CD4-positive, alpha-beta T cell (primary cell): ENCODE data around the gene COL23A1. TPM values are rescaled to one million over a fixed set of nuclear protein-coding genes. Genes with fewer than 3 reads are reported as not detected.
A peak's percentile ranks its signal among the peaks of the same experiment; 100 is the strongest.

ENCODE experiments used
- ATAC-seq: fragments of 200-7000 bp; cut with Tn5 transposase; one replicate; pipeline ENCODE4 v1.10.0; 2022; ENCODE audit warnings: mild to moderate bottlenecking; ENCODE audit not compliant: poor library complexity
- CTCF ChIA-PET: fragments of 350-600 bp; sonication (Branson Sonifier 250); formaldehyde crosslinking; loops from one replicate; lab custom pipeline; 2021; ENCODE audit warnings: antibody characterized with exemption, inconsistent platforms; lab: Charles Lee
- POLR2A ChIA-PET: fragments of 350-600 bp; sonication (Branson Sonifier 250); formaldehyde crosslinking; loops from one replicate; lab custom pipeline; 2021; ENCODE audit warnings: antibody characterized with exemption, inconsistent platforms; lab: Charles Lee
- DNase-seq, 14 experiments: peaks; one replicate each; pipeline ENCODE4 v3.0.0-alpha.2; 2013 to 2020; ENCODE audit warnings: mixed read lengths in 2 of 14
- H3K27ac ChIP-seq, 2 donors: one replicate each; pipeline versions ENCODE4 v1.5.1 to v1.7.0; 2013; ENCODE audit warnings: low read length in 2 of 2, low read depth in 1 of 2, mild to moderate bottlenecking in 1 of 2
- H3K27me3 ChIP-seq, 2 experiments: 1 replicate in 1 of 2; 2 replicates in 1 of 2; pipeline versions ENCODE4 v1.6.1 to v1.7.0; 2013; ENCODE audit warnings: low read length in 2 of 2, control low read depth in 1 of 2, mild to moderate bottlenecking in 1 of 2, moderate library complexity in 1 of 2; ENCODE audit not compliant: insufficient read depth in 2 of 2, control insufficient read depth in 1 of 2
- H3K36me3 ChIP-seq: one replicate; pipeline ENCODE4 v1.6.1; 2013; ENCODE audit warnings: low read length, control low read depth; ENCODE audit not compliant: insufficient read depth
- H3K4me1 ChIP-seq: one replicate; pipeline ENCODE4 v1.6.1; 2013; ENCODE audit warnings: low read length, control low read depth; ENCODE audit not compliant: insufficient read depth
- H3K4me3 ChIP-seq: one replicate; pipeline ENCODE4 v1.5.1; 2013; ENCODE audit warnings: mild to moderate bottlenecking, low read length, moderate library complexity
- H3K9me3 ChIP-seq, 2 experiments: 1 replicate in 1 of 2; 2 replicates in 1 of 2; pipeline versions ENCODE4 v1.6.1 to v1.7.0; 2013; ENCODE audit warnings: low read length in 2 of 2, mild to moderate bottlenecking in 2 of 2, control low read depth in 1 of 2, moderate library complexity in 1 of 2; ENCODE audit not compliant: control insufficient read depth in 1 of 2, insufficient read depth in 1 of 2
- H3K27ac Mint-ChIP-seq: one replicate; pipeline ENCODE4 v1.8.0; 2020; ENCODE audit warnings: mixed read lengths
- H3K27me3 Mint-ChIP-seq: one replicate; pipeline ENCODE4 v1.8.0; 2021; ENCODE audit warnings: mixed read lengths
- H3K36me3 Mint-ChIP-seq: one replicate; pipeline ENCODE4 v1.8.0; 2021; ENCODE audit warnings: low read depth, mixed read lengths
- H3K4me1 Mint-ChIP-seq: one replicate; pipeline ENCODE4 v1.8.0; 2021; ENCODE audit warnings: low read depth, mixed read lengths
- H3K4me3 Mint-ChIP-seq: one replicate; pipeline ENCODE4 v1.8.0; 2020; ENCODE audit warnings: mild to moderate bottlenecking, mixed read lengths
- H3K9me3 Mint-ChIP-seq: one replicate; pipeline ENCODE4 v1.8.0; 2020; ENCODE audit warnings: mixed read lengths
- intact Hi-C, 2 experiments: fragments of 100-400 bp; cut with DNase I in 1 of 2; cut with micrococcal nuclease in 1 of 2; formaldehyde crosslinking; loops; one replicate each; pipeline versions ENCODE4 v1.15.1 to v1.9.0; 2023 to 2025; cut with DNase I, micrococcal nuclease
- total RNA-seq, 174 experiments: library from RNA in 2 of 174; stranded (reverse) in 2 of 174; gene quantifications; one replicate each; pipeline ENCODE4 v1.2.3 and lab custom pipeline; 2021 to 2026
- TF ChIP-seq, protein P1 (sequence below): fragments of 200-600 bp; IDR thresholded peaks from one replicate; pipeline ENCODE4 v1.8.0; 2022; ENCODE audit warnings: antibody characterized with exemption, mild to moderate bottlenecking

COL23A1 gene
- total RNA-seq, 2 experiments from 2014 or later: not detected

DNA sequence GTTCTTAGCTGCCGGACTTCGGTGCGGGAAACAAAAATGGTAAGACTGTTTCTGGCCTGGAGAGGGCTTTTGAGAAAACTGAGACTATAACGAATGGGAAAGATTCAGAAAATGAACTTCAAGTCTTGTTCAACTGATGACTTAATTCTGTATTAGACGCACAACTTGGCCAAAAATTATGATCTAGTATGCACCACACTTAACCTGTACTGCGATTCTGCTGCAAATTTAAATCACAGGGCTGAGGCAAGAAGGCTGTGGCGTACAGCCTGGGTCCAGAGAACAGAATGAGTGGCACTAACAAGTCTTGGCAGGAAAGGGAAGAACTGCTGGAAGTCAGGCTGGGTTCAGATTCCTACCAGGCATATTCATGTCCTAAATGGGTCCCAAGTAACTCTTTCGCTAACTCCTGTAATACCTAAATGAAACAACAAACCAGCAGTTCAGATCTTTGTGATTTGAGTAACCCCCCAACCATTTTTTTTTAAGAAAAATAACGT, 781 bp upstream of the COL23A1 start:
- intact Hi-C loops: no loop called here
- CTCF ChIA-PET: no interaction called here

DNA sequence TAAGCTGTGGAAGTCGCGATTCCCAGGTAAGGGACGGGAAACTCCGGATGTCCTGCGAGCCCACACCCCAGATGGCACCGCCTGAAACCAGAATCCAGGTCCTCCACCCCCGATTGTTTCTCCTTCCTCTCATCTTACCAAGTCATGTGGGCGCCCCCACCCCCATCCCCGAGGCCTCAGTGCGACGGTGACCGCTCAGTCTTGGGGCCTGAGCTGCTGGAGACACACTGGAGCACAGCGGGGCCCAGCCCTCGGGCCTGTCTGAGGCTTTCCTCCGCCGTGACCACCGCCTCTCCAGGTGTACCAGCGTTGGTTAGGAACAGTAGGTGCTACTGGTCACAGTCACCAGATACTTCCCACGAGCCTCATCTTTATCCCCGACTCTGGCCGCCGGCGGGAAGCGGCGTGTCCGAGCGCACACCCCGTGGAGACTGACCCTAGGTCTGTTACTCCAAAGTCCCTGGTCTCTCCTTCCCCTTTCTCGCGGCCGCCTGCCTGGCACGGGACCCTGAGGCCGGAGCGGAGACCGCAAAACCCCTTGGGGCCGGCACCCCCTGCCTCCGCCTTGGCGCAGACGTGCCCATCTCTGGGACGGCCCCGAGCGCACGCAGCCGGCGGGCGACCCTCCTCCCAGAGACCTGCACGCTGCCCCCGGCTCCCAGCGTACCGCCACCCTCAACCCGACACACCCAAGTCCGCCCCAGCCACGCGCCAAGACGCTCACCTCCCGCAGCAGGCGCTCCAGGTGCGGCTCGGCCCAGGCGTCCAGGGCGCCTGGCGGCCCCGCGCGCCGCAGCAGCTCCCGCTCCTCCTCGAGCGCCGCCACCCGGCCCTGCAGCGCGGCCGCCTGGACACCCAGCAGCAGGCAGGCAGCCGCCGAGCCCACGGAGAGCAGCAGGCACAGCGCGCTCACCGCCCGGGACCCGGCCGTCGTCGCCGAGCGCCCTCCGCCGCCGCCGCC, 733 bp downstream of the COL23A1 start:
- H3K4me1 Mint-ChIP-seq: peaks cover 10% of the 10 kb centered on the region
- no peak for ATAC-seq
- H3K4me1 ChIP-seq: peaks cover 21% of the 10 kb centered on the region
- H3K27ac Mint-ChIP-seq: no peak overlapping the region
- TF ChIP-seq, protein P1, sequence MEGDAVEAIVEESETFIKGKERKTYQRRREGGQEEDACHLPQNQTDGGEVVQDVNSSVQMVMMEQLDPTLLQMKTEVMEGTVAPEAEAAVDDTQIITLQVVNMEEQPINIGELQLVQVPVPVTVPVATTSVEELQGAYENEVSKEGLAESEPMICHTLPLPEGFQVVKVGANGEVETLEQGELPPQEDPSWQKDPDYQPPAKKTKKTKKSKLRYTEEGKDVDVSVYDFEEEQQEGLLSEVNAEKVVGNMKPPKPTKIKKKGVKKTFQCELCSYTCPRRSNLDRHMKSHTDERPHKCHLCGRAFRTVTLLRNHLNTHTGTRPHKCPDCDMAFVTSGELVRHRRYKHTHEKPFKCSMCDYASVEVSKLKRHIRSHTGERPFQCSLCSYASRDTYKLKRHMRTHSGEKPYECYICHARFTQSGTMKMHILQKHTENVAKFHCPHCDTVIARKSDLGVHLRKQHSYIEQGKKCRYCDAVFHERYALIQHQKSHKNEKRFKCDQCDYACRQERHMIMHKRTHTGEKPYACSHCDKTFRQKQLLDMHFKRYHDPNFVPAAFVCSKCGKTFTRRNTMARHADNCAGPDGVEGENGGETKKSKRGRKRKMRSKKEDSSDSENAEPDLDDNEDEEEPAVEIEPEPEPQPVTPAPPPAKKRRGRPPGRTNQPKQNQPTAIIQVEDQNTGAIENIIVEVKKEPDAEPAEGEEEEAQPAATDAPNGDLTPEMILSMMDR: no peak
- ChIA-PET POLR2A (no interaction called here), CTCF (interaction anchor here (1.1 kb wide), 1 partner anchor 33 kb away, joined by 4 read pairs; no protein-coding TSS in a partner anchor)
- intact Hi-C loops: loop anchor here in 1 of 2 experiments (10.0 kb wide), 1 partner anchor 355 kb away; the partner anchor contains the start of gene PHYKPL
- H3K4me3 Mint-ChIP-seq: peak overlapping the region; percentile 60
- peaks cover 34 to 43% of the 10 kb centered on the region in 2 experiments for H3K27me3 ChIP-seq
- DNase-seq: peak in 2 of 14 experiments; percentile 36 to 45
- peaks cover 7% of the 10 kb centered on the region for H3K36me3 Mint-ChIP-seq
- no peak overlapping the region for H3K27ac ChIP-seq
- peaks cover 5% of the 10 kb centered on the region for H3K36me3 ChIP-seq
- H3K4me3 ChIP-seq: no peak overlapping the region
- peaks cover 2% of the 10 kb centered on the region for H3K9me3 Mint-ChIP-seq
- H3K27me3 Mint-ChIP-seq: peaks cover 62% of the 10 kb centered on the region
- H3K9me3 ChIP-seq: peaks cover 5 to 24% of the 10 kb centered on the region in 2 experiments

More for the DNA sequence above, 781 bp upstream of the COL23A1 start:
- ATAC-seq (no peak), DNase-seq (no peak)
- H3K27ac ChIP-seq: no peak overlapping the region
- Mint-ChIP-seq H3K27me3 (peaks cover 51% of the 10 kb centered on the region), H3K36me3 (peaks cover 20% of the 10 kb centered on the region), H3K27ac (no peak overlapping the region), H3K4me3 (peak overlapping the region; percentile 83), H3K4me1 (peaks cover 10% of the 10 kb centered on the region), H3K9me3 (peaks cover 14% of the 10 kb centered on the region)
- TF ChIP-seq, protein P1: no peak
- H3K36me3 ChIP-seq: peaks cover 2% of the 10 kb centered on the region
- H3K4me3 ChIP-seq: no peak overlapping the region
- POLR2A ChIA-PET: no interaction called here
- H3K9me3 ChIP-seq: peaks cover 16 to 20% of the 10 kb centered on the region in 2 experiments
- H3K27me3 ChIP-seq: peaks cover 34 to 43% of the 10 kb centered on the region in 2 experiments
- peaks cover 17% of the 10 kb centered on the region for H3K4me1 ChIP-seq

DNA sequence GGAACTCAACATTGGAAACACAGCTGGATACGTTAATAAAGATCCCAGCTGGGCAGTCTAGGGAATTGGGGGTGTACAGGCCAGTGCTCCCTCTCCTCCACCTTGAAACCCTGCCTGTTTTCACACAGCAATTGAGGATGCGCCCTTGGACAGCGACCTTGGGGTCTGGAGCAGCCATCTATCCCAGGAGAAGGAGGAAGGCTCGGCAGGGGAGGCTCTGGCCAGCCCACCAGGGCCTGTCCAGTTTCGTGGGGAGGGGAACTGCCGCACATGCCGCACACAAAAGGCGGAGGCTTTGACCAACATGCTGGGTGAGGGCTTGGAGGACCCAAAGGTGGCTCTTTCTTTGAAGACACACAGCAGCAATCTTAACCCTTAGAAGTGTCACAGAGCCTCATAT, 1.4 kb downstream of the COL23A1 start:
- Histone ChIP-seq H3K36me3 (peaks cover 3% of the 10 kb centered on the region), H3K9me3 (peaks cover 0 to 24% of the 10 kb centered on the region in 2 experiments), H3K27ac (no peak overlapping the region), H3K4me1 (peaks cover 21% of the 10 kb centered on the region), H3K4me3 (no peak overlapping the region), H3K27me3 (peaks cover 34 to 43% of the 10 kb centered on the region in 2 experiments)
- peaks cover 64% of the 10 kb centered on the region for H3K27me3 Mint-ChIP-seq
- DNase-seq: no peak
- POLR2A ChIA-PET: no interaction called here
- peaks cover under 1% of the 10 kb centered on the region for H3K36me3 Mint-ChIP-seq
- H3K9me3 Mint-ChIP-seq: no peaks in the 10 kb centered on the region
- intact Hi-C loops: loop anchor here in 1 of 2 experiments (10.0 kb wide), 1 partner anchor 354 kb away; the partner anchor contains the start of gene PHYKPL
- TF ChIP-seq, protein P1: no peak
- H3K4me1 Mint-ChIP-seq: peaks cover 10% of the 10 kb centered on the region
- H3K4me3 Mint-ChIP-seq: peak overlapping the region; percentile 60
- H3K27ac Mint-ChIP-seq: no peak overlapping the region
- no peak for ATAC-seq
- CTCF ChIA-PET: no interaction called here
